GM12874 (cell line): ENCODE data around the gene VAV1.

Source experiments
- CTCF ChIP-seq: IDR thresholded peaks from 2 replicates; pipeline ENCODE4 v1.5.1; 2011; ENCODE audit warnings: low read depth, mild to moderate bottlenecking, control low read depth, low read length, moderate library complexity; ENCODE audit not compliant: insufficient read depth

The VAV1 gene

GRCh38 chr19:6738787-6739389, 33.6 kb upstream of the VAV1 start:
- no peak for TF ChIP-seq CTCF

GRCh38 chr19:6739390-6739882, 33.1 kb upstream of the VAV1 start, which contains the start of gene TRIP10:
Gene TRIP10 (plus strand): TSS chr19:6739680. CDS start chr19:6739762, 82 bp downstream.
- no peak for TF ChIP-seq CTCF

GRCh38 chr19:6739883-6740588, 32.5 kb upstream of the VAV1 start:
- TF ChIP-seq CTCF, result no peak

- TF ChIP-seq CTCF, result no peak
Observed at GRCh38 chr19:6740589-6741343, 31.7 kb upstream of the VAV1 start.

- no peak for TF ChIP-seq CTCF
Observed at GRCh38 chr19:6743066-6743465, 29.4 kb upstream of the VAV1 start.

- no peak for TF ChIP-seq CTCF
Observed at GRCh38 chr19:6743714-6744380, 28.7 kb upstream of the VAV1 start.
